ENCODE data around the gene GFOD1.

The GFOD1 gene

GRCh38 chr6:13487122-13488014 lies at the start of gene GFOD1:
Gene GFOD1 (minus strand): TSS chr6:13487600. CDS start chr6:13486890, 710 bp downstream.
- peak; percentile 88 for DNase-seq

DNA sequence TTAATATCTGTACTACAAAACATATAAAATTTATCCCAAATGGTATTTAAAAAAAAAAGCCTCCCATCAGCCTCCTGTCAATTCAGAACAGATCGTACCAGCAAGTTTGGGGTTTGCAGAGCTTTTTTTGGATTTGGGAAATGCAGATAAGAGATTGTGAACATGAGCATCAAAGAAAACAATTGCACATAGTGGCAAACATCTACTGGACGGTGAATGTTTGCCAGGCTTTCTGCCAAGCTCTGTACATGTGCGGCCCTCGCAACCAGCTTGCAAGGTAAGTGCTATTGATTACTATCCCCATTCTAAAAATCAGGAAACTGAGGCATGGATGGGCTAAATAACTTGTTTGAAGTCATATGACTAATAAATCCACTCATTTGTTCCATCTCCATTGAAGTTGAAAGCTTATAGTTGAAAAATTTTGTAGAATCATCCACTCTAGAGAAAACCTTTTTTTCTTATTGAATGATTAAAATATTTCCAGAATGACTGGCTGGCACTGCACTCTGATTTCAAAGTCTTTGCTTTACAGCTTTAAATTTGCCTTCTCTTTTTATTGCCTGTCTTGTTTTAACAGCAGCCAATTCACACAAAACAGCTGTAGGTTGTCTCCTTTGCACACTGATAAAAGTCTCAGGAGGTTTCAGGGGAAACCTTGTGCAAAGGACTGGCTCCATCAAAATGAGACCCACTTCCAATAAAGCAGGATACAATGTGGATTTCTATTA lies 49.6 kb upstream of the GFOD1 start:
- DNase-seq = peak; percentile 16

DNA sequence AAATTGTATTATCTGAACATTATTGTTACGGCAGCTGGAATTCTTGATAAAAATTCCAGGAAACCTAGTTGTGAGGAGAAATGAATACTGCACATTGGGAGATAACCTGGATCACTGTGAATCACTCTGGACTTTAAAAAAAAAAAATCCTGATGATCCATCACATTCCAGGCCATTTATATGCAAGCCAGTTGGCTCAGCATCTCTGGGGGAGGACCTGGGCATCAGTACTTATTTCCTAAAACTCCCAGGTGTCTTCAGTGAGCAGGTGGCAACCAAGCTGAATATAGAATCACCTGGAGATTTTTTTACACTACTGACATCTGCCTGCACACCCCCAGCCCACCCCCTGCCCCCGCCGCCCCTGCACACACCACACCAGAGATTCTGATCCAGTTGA lies 47.9 kb upstream of the GFOD1 start:
- DNase-seq = no peak

DNA sequence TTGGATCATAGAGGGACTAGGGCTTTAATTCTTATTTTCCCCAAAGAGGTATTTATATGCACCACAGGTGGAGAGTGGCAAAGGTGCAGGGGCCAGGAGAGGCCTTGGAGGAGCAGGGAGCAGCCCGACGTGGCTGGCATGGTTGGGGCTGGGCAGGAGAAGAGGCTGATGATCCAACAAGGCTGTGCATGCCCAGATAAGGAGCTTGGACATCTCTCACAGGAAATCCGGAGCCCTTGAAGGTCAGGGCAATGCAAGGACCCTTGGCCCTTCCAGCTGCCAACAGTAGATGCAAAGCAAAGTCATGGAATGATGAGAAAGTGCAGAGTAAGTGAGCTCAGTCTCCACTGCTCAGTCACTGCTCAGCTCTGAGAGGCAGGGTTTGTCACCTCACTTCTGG lies 47.1 kb upstream of the GFOD1 start:
- DNase-seq = no peak

GRCh38 chr6:13531956-13532355 lies 44.6 kb upstream of the GFOD1 start:
- DNase-seq = peak; percentile 26

DNA sequence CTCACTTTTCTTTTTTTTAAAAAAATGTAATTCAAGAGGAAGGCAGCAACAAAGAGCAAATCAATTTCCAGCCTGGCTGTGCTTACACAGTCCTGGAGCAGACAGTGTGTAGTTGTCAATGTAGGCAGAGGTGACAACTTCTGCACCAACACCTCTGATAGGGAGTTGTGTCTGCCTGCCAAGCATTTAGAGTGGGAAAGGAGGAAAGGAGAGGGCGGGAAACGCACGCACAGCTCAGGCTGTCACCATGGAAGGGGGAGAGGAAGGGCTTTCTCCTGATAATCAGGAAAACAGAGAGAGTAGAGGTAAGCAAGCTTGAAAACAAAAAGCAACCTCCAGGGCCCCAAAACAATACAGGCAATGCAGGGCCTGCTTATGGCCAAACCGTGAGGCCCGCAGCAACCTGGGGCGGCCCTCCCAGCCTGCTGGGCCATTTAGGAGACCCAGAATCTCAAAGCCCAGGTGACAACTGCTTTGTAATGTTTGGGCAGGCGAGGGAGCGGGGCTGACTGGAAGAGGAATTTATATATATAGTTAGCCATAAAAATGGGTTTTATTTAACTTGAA lies 41.5 kb upstream of the GFOD1 start:
- no peak for DNase-seq

- DNase-seq = peak; percentile 23
Observed at GRCh38 chr6:13528232-13528631, 40.8 kb upstream of the GFOD1 start.

GRCh38 chr6:13527671-13528056 lies 40.3 kb upstream of the GFOD1 start:
- DNase-seq = no peak

DNA sequence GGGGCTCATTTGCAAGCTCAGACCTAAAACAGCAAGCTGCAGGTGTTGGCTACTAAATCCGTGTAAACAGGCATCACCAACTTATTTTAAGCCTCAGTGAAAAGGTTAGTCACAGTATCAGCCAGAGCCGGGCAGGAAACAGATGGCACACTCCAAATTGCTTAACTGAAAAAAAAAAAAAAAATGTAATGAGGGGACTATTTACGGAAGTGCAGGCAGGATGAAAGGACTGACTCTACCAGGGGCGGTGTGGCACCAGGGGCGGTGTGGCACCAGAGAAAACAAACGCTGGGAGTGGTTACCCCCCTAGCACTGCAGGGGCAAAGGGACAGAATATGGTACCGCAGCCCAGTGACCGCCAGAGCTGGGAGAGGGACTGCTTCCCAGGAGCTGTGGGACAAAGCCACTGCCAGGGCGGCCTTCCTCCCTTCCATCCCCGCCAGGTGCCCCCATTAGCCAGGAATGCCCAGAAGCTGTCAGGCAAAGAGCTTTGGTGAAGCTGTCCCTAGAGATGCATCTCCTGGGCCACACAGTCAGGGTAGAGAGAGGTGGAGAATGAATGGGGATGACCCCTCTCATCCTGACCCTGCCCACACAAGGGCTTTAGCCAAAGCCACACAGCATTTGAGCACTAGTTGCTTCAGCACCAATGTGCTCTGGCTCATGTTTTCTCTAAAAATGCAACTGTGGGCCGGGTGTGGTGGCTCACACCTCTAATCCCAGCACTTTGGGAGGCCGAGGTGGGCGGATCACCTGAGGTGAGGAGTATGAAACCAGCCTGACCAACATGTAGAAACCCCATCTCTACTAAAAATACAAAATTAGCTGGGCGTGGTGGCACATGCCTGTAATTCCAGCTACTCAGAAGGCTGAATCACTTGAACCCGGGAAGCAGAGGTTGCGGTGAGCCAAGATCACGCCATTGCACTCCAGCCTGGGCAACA lies 39.6 kb upstream of the GFOD1 start:
- peak; percentile 55 for DNase-seq

DNA sequence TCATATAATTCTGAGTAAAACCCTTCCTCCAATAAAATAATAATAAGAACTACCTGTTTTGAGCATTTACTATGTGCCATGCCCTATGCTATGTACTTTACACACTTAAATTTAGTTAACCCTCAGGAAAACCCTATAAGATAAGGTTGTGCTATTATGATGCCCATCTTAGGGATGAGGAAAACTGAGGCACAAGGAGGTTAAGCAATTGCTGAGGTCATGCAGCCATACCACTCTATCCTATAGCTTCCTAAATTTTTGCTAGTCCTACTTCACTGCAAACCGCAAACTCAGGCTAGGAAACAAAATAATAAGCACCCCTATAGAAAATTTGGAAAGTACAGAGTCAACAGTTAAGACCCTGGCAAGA lies 38.9 kb upstream of the GFOD1 start:
- no peak for DNase-seq

DNA sequence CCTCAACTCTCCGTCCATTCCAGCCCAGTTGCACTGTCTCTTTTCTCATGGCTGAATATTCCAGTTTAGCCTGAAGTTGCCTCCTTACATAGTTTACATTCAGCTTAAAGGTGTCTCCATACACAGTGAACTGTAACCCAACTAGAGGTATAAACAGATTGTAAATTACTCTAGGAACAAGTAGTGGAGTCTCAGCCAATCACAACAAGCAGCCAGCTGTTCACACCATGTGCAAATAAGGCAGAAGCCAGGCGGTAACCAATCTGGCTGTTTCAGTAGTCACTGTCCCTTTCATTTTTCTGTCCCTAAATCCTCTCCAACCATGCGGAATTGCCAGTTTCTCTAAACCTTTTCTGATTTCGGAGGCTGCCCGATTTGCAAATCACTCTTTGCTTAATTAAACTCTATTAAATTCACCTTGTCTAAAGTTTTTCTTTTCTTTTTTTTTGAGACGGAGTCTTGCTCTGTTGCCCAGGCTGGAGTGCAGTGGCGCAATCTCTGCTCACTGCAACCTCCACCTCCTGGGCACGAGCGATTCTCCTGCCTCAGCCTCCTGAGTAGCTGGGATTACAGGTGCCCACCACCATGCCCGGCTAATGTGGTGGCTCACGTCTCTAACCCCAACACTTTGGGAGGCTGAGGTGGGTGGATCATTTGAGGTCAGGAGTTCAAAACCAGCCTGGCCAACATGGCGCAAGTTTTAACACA lies 37.6 kb upstream of the GFOD1 start:
- no peak for DNase-seq

DNA sequence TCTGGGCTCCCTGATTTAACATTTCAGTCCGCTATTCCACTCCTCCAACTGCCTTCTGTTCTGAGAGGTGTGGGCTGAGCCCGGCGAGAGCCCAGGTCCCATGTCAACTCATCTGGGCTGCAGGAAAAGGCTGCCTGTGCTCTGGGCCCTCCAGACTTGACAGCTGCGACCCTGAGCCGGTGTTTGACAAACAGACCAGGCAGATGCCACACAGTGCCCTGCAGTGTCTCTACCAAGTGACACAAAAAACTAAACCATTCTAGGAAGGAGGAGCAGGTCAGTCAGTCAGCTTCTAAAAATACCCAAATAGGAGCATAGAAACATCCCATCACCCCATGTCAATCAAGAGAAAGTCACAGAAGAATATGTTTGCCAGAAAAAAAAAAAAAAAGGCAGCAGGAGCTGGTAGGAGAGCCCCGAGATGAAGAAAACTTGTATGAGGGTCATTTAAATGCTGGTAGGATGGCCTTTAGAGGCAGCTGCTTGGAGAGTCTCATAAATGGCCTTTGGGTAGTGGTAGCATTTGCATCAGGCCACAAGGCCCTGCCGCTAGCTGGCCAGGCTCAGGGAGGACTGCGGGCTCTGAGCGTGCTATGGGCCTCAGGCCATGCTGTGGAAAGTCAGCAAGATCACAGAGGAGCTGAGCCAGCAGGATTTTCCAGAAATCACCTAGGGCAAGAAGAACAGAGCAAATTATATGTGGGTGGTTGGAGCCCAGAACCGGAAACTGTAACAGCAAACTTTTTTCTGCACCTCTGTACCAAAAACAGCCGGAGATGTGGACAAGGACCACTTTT lies 36.6 kb upstream of the GFOD1 start:
- no peak for DNase-seq

DNA sequence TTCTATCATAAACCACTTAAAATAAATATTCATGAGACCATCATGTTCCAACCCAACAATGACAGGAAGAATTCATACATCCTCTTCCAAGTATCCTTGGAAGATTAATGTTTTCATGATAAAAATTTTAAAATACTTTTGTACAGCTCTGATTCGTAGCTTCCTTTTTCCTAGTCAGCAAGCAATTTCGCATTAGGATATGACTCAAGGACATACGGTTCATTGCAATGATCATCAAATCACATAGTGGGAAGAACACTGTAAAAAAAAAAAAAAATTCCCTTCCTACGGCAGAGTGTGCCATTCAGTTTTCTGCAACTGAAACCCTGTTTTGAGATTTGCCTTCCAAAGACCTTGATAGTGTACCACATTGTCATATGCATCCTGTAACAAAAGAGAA lies 35.3 kb upstream of the GFOD1 start:
- peak; percentile 93 for DNase-seq

- no peak for DNase-seq
Observed at GRCh38 chr6:13519839-13520238, 32.4 kb upstream of the GFOD1 start.

GRCh38 chr6:13517116-13517515 lies 29.7 kb upstream of the GFOD1 start:
- DNase-seq = peak; percentile 86

DNA sequence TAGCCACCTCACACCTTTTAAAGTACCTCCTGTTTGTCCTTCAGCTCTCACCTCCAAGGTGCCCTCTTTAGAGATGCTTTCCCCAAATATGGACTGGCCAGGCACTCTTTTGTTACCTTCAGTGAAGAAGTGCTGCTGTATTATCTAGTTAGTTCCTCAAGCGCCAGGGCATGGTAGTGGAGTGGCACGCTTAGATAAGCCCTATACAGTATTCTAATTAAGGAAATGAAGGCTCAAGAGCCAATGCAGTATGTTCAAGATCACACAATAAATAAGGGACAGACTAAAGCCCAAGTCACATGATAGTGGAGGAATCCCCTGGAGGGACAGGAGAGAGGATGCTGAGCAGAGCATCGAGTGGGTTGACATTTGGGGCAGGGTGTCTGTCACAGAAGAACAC lies 28.5 kb upstream of the GFOD1 start:
- no peak for DNase-seq

DNA sequence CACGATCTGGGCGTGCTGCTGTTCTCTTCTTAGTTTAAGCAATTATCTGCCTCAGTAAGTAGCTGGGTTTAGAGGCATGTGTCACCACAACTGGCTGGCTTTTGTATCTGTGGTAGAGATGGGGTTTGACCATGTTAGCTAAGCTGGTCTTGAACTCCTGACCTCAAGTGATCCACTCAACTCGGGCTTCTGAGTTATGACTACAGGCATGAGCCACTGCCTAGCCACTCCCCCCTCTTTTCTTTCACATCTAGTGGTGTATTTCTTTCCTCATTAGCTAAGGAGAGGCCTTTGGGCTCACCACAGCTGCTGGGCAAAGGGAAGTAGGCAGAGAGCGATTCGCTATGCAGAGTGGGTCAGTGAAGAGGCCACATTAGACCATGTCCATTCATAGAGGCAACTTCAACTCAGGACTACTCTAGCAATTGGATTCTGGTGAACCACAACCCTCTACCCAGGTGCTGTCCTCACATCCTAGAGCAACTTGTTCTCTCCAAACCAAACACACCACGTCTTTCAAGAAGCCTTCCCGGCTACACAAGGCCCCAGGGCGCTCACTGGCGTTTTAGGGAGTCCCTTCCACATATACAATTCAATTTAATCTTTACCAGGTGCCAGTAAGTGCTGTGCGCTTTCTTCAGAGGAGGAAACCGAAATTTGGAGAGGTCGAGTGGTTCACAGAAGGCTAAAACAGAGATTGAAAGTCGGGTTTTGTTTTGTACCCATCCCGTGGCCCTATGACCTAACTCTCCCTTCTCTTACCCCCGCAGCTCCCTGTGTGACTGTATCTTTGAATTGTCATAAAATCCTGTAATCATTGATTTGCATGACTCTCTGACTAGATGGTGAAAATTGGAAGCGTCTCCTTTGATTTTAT lies 26.5 kb upstream of the GFOD1 start:
- DNase-seq = no peak

GRCh38 chr6:13512900-13513299 lies 25.5 kb upstream of the GFOD1 start:
- DNase-seq = no peak

- DNase-seq = no peak
Observed at GRCh38 chr6:13511913-13512717, 24.7 kb upstream of the GFOD1 start.
